Vagina (tissue), 2 donors: ENCODE results near the gene PRDM1. TPM values are rescaled to one million over a fixed set of nuclear protein-coding genes. Genes with fewer than 3 reads are reported as not detected.

ENCODE experiments used
- DNase-seq, 2 donors: peaks; one replicate each; pipeline ENCODE4 v3.0.0-alpha.2; 2017; ENCODE audit errors: extremely low spot score in 2 of 2
- H3K27ac ChIP-seq: fragments of 200-600 bp; sonication (generic); one replicate; pipeline ENCODE4 v1.5.1; 2019
- H3K27me3 ChIP-seq: fragments of 200-600 bp; sonication (generic); one replicate; pipeline ENCODE4 v1.5.1; 2019
- H3K36me3 ChIP-seq, 2 donors: fragments of 200-600 bp; sonication (generic); one replicate each; pipeline ENCODE4 v1.5.1; 2017 to 2019
- H3K4me1 ChIP-seq: fragments of 200-600 bp; sonication (generic); one replicate; pipeline ENCODE4 v1.5.1; 2019
- H3K4me3 ChIP-seq, 2 donors: fragments of 200-600 bp; sonication (generic); 1 replicate in 1 of 2; 2 replicates in 1 of 2; pipeline ENCODE4 v1.5.1; 2016 to 2019
- H3K9me3 ChIP-seq: fragments of 200-600 bp; sonication (generic); one replicate; pipeline ENCODE4 v1.5.1; 2019
- POLR2A ChIP-seq, 2 donors: fragments of 450-650 bp; IDR thresholded peaks; one replicate each; pipeline ENCODE4 v1.6.1; 2017; ENCODE audit warnings: antibody characterized with exemption in 2 of 2, mild to moderate bottlenecking in 2 of 2, moderate library complexity in 2 of 2
- POLR2AphosphoS5 ChIP-seq, 2 donors: sonication (generic); formaldehyde crosslinking; IDR thresholded peaks; one replicate each; pipeline ENCODE4 v1.9.0; 2017; ENCODE audit warnings: antibody characterized with exemption in 2 of 2, mild to moderate bottlenecking in 2 of 2, low read depth in 1 of 2; ENCODE audit not compliant: insufficient read depth in 1 of 2
- intact Hi-C: fragments of 100-400 bp; cut with DNase I; formaldehyde crosslinking; loops from one replicate; pipeline ENCODE4 v1.15.1; 2023
- total RNA-seq: library from RNA; depleted of rRNA; stranded (reverse); fragments of >200 nt; gene quantifications from one replicate; pipeline ENCODE4 v1.2.3, GENCODE V29; 2016
- TF ChIP-seq, protein P1 (sequence below), 3 experiments: fragments of 450-650 bp in 2 of 3; fragments of 200-600 bp in 1 of 3; sonication (generic) in 1 of 3; IDR thresholded peaks; one replicate each; pipeline ENCODE4 v1.5.1; 2017 to 2019; ENCODE audit warnings: antibody characterized with exemption in 3 of 3, mild to moderate bottlenecking in 2 of 3, moderate library complexity in 2 of 3

The PRDM1 gene
- total RNA-seq, 1 donor from 2014 or later = 27.0 TPM

GRCh38 chr6:106066989-106067388 lies 19.1 kb upstream of the PRDM1 start:
- H3K9me3 ChIP-seq = no peaks in the 10 kb centered on the region
- peaks cover 4% of the 10 kb centered on the region for H3K4me1 ChIP-seq
- no peaks in the 10 kb centered on the region for H3K27me3 ChIP-seq
- no peak for DNase-seq
- TF ChIP-seq, protein P1, sequence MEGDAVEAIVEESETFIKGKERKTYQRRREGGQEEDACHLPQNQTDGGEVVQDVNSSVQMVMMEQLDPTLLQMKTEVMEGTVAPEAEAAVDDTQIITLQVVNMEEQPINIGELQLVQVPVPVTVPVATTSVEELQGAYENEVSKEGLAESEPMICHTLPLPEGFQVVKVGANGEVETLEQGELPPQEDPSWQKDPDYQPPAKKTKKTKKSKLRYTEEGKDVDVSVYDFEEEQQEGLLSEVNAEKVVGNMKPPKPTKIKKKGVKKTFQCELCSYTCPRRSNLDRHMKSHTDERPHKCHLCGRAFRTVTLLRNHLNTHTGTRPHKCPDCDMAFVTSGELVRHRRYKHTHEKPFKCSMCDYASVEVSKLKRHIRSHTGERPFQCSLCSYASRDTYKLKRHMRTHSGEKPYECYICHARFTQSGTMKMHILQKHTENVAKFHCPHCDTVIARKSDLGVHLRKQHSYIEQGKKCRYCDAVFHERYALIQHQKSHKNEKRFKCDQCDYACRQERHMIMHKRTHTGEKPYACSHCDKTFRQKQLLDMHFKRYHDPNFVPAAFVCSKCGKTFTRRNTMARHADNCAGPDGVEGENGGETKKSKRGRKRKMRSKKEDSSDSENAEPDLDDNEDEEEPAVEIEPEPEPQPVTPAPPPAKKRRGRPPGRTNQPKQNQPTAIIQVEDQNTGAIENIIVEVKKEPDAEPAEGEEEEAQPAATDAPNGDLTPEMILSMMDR (IDR thresholded peaks at IDR 0.05) = no peak
- no peak for TF ChIP-seq POLR2AphosphoS5 (IDR thresholded peaks at IDR 0.05; ENCODE audit: insufficient read depth in 1 of 2, low read depth in 1 of 2)
- no peak for TF ChIP-seq POLR2A (IDR thresholded peaks at IDR 0.05)
- no peaks in the 10 kb centered on the region for H3K36me3 ChIP-seq
- intact Hi-C loops = no loop called here
- no peak overlapping the region for H3K27ac ChIP-seq
- H3K4me3 ChIP-seq = no peak overlapping the region

DNA sequence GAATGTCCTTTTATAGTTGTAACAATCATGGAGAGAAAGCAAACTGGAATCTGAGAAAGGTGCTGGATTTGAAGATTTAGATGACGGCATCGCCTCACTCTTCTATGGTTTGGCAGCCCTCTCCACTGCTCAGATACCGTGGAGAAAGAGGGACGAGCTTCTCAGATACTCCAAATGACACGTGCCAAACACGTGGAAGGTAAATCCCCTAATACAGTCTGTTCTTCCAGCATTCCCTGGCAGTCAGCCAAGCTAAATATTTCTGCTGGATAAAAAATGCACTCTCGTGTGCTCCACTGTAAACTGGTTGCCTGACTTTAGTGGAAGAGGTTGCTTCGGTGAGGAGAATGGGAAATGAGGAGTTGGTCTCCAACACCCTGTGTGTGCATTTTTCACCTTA lies 16.7 kb upstream of the PRDM1 start:
- no peak for TF ChIP-seq POLR2AphosphoS5 (IDR thresholded peaks at IDR 0.05; ENCODE audit: insufficient read depth in 1 of 2, low read depth in 1 of 2)
- TF ChIP-seq, protein P1 (IDR thresholded peaks at IDR 0.05) = no peak
- TF ChIP-seq POLR2A (IDR thresholded peaks at IDR 0.05) = no peak
- intact Hi-C loops = no loop called here
- Histone ChIP-seq H3K9me3 (no peaks in the 10 kb centered on the region), H3K4me3 (no peak overlapping the region), H3K4me1 (peaks cover 4% of the 10 kb centered on the region), H3K27ac (no peak overlapping the region), H3K36me3 (no peaks in the 10 kb centered on the region), H3K27me3 (no peaks in the 10 kb centered on the region)
- no peak for DNase-seq

- H3K9me3 ChIP-seq = no peaks in the 10 kb centered on the region
- TF ChIP-seq, protein P1 (IDR thresholded peaks at IDR 0.05) = no peak
- TF ChIP-seq POLR2A (IDR thresholded peaks at IDR 0.05) (no peak), POLR2AphosphoS5 (IDR thresholded peaks at IDR 0.05; ENCODE audit: insufficient read depth in 1 of 2, low read depth in 1 of 2) (no peak)
- no peaks in the 10 kb centered on the region for H3K36me3 ChIP-seq
- H3K4me3 ChIP-seq = no peak overlapping the region
- H3K27ac ChIP-seq = no peak overlapping the region
- no peaks in the 10 kb centered on the region for H3K27me3 ChIP-seq
- no peak for DNase-seq
- intact Hi-C loops = no loop called here
- H3K4me1 ChIP-seq = peaks cover 4% of the 10 kb centered on the region
Measured at GRCh38 chr6:106070636-106071035, 15.5 kb upstream of the PRDM1 start.

- Histone ChIP-seq H3K36me3 (no peaks in the 10 kb centered on the region), H3K4me3 (no peak overlapping the region), H3K9me3 (no peaks in the 10 kb centered on the region), H3K27me3 (no peaks in the 10 kb centered on the region), H3K27ac (no peak overlapping the region), H3K4me1 (peaks cover 4% of the 10 kb centered on the region)
- DNase-seq = no peak
- intact Hi-C loops = no loop called here
- no peak for TF ChIP-seq POLR2A (IDR thresholded peaks at IDR 0.05)
- no peak for TF ChIP-seq POLR2AphosphoS5 (IDR thresholded peaks at IDR 0.05; ENCODE audit: insufficient read depth in 1 of 2, low read depth in 1 of 2)
- TF ChIP-seq, protein P1 (IDR thresholded peaks at IDR 0.05) = no peak
Measured at GRCh38 chr6:106072501-106073090, 13.5 kb upstream of the PRDM1 start.

DNA sequence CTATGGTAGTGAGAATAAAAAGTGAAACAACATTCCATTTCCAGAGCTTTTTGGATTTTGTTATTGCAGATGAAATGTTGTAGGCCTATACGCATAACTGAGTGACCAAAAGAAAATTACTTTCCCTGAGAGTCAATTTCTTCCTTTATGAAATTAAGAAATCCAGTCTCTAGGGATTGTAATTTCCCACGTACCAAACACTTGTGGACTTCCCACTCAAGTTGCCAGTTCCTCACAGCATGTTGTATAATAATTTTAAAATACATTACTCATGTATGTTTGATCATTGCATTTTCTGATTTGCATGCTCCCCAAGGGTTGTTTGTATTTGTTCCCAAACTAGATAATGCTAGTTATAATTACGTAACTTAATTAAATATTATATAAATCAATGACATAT lies 12.0 kb upstream of the PRDM1 start:
- no peak for TF ChIP-seq POLR2A (IDR thresholded peaks at IDR 0.05)
- intact Hi-C loops = no loop called here

More for the DNA sequence above, 12.0 kb upstream of the PRDM1 start:
- Histone ChIP-seq H3K9me3 (no peaks in the 10 kb centered on the region), H3K27me3 (no peaks in the 10 kb centered on the region), H3K36me3 (no peaks in the 10 kb centered on the region), H3K27ac (no peak overlapping the region), H3K4me3 (no peak overlapping the region), H3K4me1 (peaks cover 4% of the 10 kb centered on the region)
- DNase-seq = no peak
